DND-41 (cell line): ENCODE data around the gene NCSTN.

Experiments used
- CTCF ChIP-seq: IDR thresholded peaks from 2 replicates; pipeline ENCODE4 v1.5.1; 2012; ENCODE audit warnings: borderline replicate concordance, low read length, moderate library complexity, mild to moderate bottlenecking; ENCODE audit not compliant: poor library complexity, severe bottlenecking; ENCODE audit errors: extremely low read depth
- EZH2 ChIP-seq: IDR thresholded peaks from 3 replicates; pipeline ENCODE4 v1.6.1; 2012; ENCODE audit warnings: borderline replicate concordance, low read depth, mild to moderate bottlenecking, moderate library complexity, low read length, inconsistent platforms; ENCODE audit not compliant: severe bottlenecking

DNA sequence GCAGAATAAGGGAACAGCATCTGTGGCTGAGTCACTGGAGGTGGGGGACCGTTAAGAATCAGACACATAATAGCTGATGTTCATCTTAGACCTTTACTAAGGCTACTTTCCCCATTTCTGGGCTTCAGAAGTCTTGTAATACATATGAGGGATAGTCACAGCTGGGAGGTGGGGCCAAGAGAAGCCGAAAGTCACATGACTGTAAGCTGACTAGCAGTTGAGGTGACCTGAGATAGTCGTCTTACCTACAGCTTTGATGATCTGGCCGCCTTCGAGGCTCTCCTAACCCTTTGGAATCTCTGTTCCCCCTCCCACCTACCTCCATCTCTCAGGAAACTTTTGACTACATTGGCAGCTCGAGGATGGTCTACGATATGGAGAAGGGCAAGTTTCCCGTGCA, 9.4 kb downstream of the NCSTN start:
- no peak for TF ChIP-seq CTCF
- no peak for TF ChIP-seq EZH2
